Neural cell (in vitro differentiated cells): ENCODE data around the gene SMAD1.
A peak's percentile ranks its signal among the peaks of the same experiment; 100 is the strongest.

Experiments used
- CTCF ChIP-seq: fragments of 450-650 bp; IDR thresholded peaks from 2 replicates; pipeline ENCODE4 v1.5.1; 2014; ENCODE audit warnings: antibody characterized with exemption, mild to moderate bottlenecking, moderate library complexity; ENCODE audit not compliant: poor library complexity, severe bottlenecking
- EZH2 ChIP-seq: fragments of 200-600, 300-800 bp; shearing (Covaris generic), sonication (generic); IDR thresholded peaks from 2 replicates; pipeline ENCODE4 v1.6.1; 2014; ENCODE audit warnings: antibody characterized with exemption, low read length, borderline replicate concordance, mild to moderate bottlenecking; ENCODE audit not compliant: insufficient read depth, poor library complexity, severe bottlenecking
- POLR2AphosphoS5 ChIP-seq: IDR thresholded peaks from 2 replicates; pipeline ENCODE4 v1.6.1; 2012
- RAD21 ChIP-seq: fragments of 450-650 bp; conservative IDR thresholded peaks from 2 replicates; pipeline ENCODE4 v1.6.1; 2014; ENCODE audit warnings: antibody characterized with exemption, mild to moderate bottlenecking, moderate library complexity
- TAF1 ChIP-seq: IDR thresholded peaks from 2 replicates; pipeline ENCODE4 v1.6.1; 2012; ENCODE audit warnings: low read depth

- TF ChIP-seq POLR2AphosphoS5: peak; percentile 5
- no peak for TF ChIP-seq EZH2
- no peak for TF ChIP-seq TAF1
- no peak for TF ChIP-seq CTCF
- peak; percentile 19 for TF ChIP-seq RAD21
These were observed 1.9 kb downstream of the SMAD1 start for GRCh38 chr4:145483514-145483913.
